CD4-positive, alpha-beta T cell treated with Interleukin-10 for 1 hour (primary cell): ENCODE data around the gene FABP6.
"Not testable (repeated sequence)": the region's sequence is repeated elsewhere in the genome, so short reads cannot be mapped to it uniquely, and the experiment has no call there.

Source experiments
- DNase-seq: peaks from one replicate; pipeline ENCODE4 v3.0.0-alpha.2; 2020

FABP6 gene, protein sequence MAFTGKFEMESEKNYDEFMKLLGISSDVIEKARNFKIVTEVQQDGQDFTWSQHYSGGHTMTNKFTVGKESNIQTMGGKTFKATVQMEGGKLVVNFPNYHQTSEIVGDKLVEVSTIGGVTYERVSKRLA

DNA sequence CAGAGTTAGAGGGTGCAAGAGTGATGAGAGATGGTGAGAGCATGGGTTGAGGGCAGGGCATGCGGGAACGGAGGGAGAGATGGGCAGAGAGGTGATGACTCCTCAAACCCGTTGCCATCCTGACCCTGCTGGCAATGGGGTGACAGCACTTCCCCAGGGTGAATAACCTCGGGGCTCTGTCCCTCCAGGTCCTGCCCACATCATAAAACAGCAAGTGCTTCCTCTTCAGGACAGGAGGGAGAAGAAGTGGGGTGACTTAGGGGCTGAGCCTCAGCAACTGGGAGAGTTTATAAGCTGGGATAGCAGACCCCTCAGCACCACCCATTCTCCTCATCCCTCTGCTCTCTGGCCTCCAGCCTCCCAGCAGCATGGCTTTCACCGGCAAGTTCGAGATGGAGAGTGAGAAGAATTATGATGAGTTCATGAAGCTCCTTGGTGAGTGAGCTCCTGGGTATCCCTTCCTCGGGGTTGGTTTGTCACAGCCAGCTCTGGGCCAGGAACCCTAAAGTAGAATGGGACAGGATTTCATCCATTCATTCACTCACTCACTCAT lies at the start of gene FABP6:
TSS of gene FABP6 (plus strand) at position 317 of the 553 bp plus-strand sequence. CDS start at position 369, 52 bp downstream.
- DNase-seq = no peak

DNA sequence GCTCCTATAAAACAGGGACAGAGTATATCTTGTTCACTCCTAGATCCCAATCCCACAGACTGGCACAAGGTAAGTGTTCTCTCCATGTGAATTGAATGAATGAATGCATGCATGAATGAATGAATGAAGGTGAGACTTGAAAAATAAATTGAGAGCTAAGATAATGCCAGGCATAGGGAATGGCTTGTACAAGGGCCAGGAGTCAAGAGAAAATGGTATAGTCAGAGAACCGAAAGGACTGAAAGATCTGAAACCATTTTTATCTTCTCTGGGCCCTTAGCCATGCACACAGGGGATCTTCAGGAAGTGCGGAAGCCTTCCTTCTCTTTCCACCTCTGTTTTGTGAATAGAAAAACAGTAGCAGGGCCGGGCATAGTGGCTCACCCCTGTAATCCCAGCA lies 48.4 kb upstream of the FABP6 start:
- no peak for DNase-seq

- no peak for DNase-seq
Observed at GRCh38 chr5:160181965-160182622, 47.2 kb upstream of the FABP6 start.

DNA sequence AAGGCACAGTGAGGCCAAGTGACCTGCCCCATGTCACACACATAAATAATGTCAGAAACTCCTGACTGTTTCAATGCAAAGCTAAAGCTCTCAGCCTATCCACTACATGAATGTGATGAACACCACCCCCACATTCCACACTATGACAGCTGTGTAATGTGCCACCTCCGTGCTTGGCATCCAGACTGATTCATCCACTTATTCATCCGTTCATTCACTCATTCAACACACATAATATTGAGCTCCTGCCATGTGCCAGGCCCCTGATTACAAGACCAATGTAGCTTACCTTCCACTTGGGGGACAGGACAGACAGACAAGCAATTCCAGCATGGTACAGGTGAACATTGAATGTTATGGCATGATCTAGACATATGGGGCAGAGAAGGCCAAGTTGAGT lies 46.2 kb upstream of the FABP6 start:
- DNase-seq = no peak

- DNase-seq = no peak
Observed at GRCh38 chr5:160185626-160186360, 43.5 kb upstream of the FABP6 start.

DNA sequence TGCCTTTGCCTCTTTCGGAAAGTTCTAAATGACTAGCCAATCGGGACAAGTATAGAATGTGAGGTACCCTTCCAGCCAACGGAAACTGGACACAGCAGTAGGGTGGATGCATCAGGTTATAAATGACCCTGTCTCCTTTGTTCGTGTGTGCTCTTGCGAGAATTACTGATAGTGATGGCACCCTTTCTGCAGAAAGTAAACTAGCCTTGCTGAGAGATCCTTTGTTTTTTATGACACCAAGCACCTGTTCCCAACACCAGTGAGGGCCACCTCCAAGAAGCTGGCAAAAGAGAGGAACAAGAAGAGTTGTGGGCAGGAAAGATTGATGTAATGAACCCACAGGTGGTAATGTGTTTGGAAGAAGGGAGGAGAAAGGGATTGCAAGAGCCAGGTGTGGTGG lies 42.8 kb upstream of the FABP6 start:
- DNase-seq = no peak

- no peak for DNase-seq
Observed at GRCh38 chr5:160187091-160187490, 42.2 kb upstream of the FABP6 start.

DNA sequence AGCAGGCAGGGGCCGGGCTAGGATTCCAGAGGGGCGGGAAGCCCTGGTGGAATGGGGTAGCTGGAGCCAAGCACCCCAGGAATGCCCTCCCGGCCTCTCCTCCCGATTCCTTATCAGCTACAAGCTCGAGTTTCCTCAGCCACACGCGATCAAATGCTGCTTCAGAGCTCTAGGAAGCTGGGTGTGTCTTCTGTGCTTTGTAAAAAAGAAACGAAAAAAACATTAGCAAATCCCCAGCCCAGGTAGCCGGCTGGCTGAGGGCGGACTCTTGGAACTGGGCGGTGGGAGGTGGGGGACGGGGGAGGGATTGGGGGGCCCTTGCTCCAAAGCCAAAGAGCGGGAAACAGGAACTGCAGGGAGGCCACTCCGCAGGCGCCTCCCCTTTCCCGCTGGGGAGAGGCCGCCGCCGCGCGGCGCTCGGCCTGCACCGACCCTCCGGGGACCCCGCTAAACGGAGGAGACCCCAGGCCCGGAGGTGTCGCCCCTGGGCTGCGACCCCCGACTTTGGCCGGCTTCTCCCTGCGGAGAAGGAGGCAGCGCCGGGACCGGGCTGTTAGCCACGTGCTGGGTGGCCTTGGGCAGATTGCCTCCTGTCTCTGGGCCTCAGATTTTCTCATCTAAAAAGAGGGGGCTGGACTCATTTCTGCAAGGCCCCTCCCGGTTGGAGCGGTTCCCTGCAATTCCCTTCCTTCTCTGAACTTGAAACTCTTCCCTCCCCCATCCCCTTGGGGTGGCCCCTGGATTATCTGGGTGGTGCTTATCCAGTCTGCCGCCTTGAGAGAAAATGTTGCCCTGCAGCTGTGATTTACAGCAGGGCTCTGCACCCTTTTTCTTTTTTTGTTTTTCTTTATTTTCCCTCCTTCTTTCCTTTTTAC lies 40.9 kb upstream of the FABP6 start:
- no peak for DNase-seq

DNA sequence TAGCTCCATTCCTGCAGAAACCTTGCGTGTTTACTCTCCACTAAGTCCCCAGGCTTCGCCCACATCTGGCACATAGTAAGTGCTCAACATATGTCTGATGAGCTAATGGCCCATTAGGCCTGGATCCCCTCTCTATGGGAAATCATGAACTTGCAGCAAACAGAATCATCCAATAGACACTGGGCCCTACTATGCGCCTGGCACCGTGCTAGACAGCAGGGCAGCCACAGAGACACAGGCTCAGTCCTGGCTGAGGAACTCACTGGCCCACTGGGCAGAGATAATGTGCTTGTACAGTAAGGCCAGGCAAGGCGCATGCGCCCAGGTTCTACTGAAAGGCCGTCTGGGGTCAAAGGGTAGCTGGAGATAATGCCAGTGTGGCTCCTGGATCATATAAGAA lies 36.9 kb upstream of the FABP6 start:
- DNase-seq = no peak

GRCh38 chr5:160193076-160193475 lies 36.2 kb upstream of the FABP6 start:
- not testable (repeated sequence) for DNase-seq

DNA sequence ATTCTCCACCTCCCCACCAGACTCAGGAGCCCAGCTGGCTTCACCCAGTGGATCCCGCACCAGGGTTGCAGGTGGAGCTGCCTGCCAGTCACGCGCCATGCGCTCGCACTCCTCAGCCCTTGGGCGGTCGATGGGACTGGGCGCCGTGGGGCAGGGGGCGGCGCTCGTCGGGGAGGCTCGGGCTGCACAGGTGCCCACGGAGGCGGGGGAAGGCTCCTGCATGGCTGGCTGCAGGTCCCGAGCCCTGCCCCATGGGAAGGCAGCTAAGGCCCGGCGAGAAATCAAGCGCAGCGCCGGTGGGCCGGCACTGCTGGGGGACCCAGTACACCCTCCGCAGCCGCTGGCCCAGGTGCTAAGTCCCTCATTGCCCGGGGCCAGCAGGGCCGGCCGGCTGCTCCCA lies 35.5 kb upstream of the FABP6 start:
- not testable (repeated sequence) for DNase-seq

DNA sequence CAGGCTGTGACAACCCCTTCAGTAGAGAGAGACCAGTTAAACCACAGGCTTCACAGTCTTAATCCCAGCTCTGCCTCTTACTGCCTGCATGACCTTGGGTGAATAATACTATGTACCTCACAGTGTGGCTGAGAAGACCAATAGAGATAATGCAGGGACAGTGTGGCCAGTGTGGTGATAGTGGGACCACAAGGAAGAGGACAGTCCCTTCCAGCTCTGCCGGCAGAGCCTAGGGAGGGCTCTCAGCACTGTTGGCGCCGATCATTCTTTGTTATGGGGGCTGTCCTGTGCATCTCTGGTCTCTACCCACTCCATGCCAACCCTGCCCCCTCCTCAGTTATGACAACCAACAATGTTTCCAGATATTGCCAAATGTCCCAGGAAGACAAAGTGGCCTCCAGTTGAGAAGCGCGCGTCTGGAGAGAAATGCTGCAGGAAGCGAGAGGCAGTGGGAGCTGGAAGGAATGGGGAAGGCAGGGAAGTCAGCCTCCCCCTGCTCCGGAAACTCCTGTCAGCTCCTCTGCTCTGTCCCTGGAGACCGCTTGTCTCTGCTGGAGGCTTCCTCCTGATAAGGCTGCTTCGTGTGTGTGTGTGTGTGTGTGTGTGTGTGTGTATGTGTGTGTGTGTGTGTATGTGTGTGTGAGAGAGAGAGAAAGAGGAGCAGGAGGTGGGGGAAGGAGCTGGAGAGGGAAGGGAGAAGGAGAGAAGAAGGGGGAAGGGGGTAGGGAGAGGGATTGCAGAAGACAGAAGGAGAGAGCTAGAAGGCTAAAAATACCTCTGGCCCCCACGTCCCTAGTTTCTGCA lies 31.8 kb upstream of the FABP6 start:
- no peak for DNase-seq

DNA sequence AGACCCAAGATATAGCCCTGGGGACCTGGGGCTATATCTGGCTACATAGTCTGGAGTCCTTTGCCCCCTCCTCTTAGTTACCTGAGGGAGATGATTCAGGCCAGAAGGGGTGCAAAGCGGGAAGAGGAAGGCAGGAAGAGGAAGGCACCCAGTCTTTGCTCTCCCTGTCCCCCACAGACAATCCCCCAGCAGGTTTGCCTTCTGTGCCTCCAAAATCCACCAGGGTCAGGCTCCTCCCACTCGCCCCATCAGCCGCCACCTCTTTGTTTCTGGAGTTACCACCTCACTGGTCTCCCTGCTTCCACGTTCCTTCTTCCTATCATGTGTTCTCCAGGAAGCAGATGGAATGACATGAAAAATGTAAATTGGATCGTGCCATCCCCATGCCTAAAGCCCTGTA lies 31.2 kb upstream of the FABP6 start:
- DNase-seq = no peak

- no peak for DNase-seq
Observed at GRCh38 chr5:160198841-160199409, 30.4 kb upstream of the FABP6 start.

- DNase-seq = peak; percentile 63
Observed at GRCh38 chr5:160199410-160199911, 29.8 kb upstream of the FABP6 start.

- DNase-seq = no peak
Observed at GRCh38 chr5:160207061-160207460, 22.2 kb upstream of the FABP6 start.

- DNase-seq = no peak
Observed at GRCh38 chr5:160209917-160210316, 19.4 kb upstream of the FABP6 start.

GRCh38 chr5:160210606-160211005 lies 18.7 kb upstream of the FABP6 start:
- no peak for DNase-seq

DNA sequence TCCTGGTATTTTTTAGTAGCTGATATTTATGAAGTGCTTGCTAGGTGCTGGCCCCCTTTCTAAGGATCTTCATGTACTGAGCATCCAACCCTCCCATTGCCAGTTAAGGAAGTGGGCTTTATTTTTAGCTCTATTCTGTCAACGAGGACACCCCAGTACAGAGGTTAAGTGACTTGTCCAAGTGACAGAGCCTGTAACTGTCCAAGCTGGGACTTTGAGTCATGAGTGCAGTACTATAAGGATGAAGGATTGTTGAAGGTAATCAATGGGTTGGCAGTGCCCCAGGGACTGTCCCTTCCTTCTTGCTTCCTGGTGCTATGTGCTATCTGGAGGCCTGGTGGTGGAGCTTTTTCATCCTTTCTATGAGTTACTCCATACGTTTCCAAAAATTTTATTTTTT lies 18.0 kb upstream of the FABP6 start:
- DNase-seq = no peak

DNA sequence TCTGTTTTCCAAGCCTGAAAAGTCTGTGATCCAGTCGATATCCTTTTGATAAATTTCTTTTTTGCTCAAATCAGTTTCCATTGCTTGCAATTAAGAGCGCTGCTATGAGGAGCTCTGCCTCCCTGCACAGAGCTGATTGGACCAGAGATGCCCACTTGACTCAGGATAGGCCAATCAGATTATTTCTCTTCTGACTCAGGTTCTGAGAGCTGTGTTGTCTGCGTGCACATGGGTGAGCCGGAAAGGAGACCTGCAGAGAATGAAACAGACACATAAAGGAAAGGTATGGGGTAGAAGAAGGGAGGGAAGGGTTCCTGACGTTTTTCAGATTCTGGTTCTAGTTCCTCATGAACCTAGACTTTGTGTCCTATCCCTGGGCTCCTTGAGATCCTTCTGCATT lies 15.8 kb upstream of the FABP6 start:
- DNase-seq = no peak

GRCh38 chr5:160219356-160219755 lies 9.9 kb upstream of the FABP6 start:
- DNase-seq = no peak

- no peak for DNase-seq
Observed at GRCh38 chr5:160221082-160221481, 8.2 kb upstream of the FABP6 start.
